ENCODE data around the gene MSX1.

Gene MSX1

GRCh38 chr4:4853371-4853823 lies 6.1 kb upstream of the MSX1 start:
- peak overlapping the region; percentile 23 for H3K4me3 ChIP-seq (ENCODE audit: low read length)
- no peak for TF ChIP-seq CTCF (conservative IDR thresholded peaks at IDR 0.05; ENCODE audit: low read depth, low read length)
- DNase-seq (ENCODE audit: low read depth) = no peak

GRCh38 chr4:4853921-4854648 lies 5.4 kb upstream of the MSX1 start:
- DNase-seq (ENCODE audit: low read depth) = no peak
- TF ChIP-seq CTCF (conservative IDR thresholded peaks at IDR 0.05; ENCODE audit: low read depth, low read length) = no peak
- no peak overlapping the region for H3K4me3 ChIP-seq (ENCODE audit: low read length)

- no peak for DNase-seq (ENCODE audit: low read depth)
- no peak overlapping the region for H3K4me3 ChIP-seq (ENCODE audit: low read length)
- TF ChIP-seq CTCF (conservative IDR thresholded peaks at IDR 0.05; ENCODE audit: low read depth, low read length) = no peak
Observed at GRCh38 chr4:4854649-4855295, 4.7 kb upstream of the MSX1 start.

- H3K4me3 ChIP-seq (ENCODE audit: low read length) = no peak overlapping the region
- DNase-seq (ENCODE audit: low read depth) = no peak
- no peak for TF ChIP-seq CTCF (conservative IDR thresholded peaks at IDR 0.05; ENCODE audit: low read depth, low read length)
Observed at GRCh38 chr4:4855301-4856070, 4.0 kb upstream of the MSX1 start.

- DNase-seq (ENCODE audit: low read depth) = no peak
- no peak for TF ChIP-seq CTCF (conservative IDR thresholded peaks at IDR 0.05; ENCODE audit: low read depth, low read length)
- H3K4me3 ChIP-seq (ENCODE audit: low read length) = peak overlapping the region; percentile 35
Observed at GRCh38 chr4:4856071-4857000, 3.1 kb upstream of the MSX1 start.

- DNase-seq (ENCODE audit: low read depth) = no peak
- no peak for TF ChIP-seq CTCF (conservative IDR thresholded peaks at IDR 0.05; ENCODE audit: low read depth, low read length)
- no peak overlapping the region for H3K4me3 ChIP-seq (ENCODE audit: low read length)
Observed at GRCh38 chr4:4857001-4857808, 2.3 kb upstream of the MSX1 start.

All from retinal pigment epithelial cell (primary cell).